ENCODE data around the gene MLC1. TPM values are rescaled to one million over a fixed set of nuclear protein-coding genes. Genes with fewer than 3 reads are reported as not detected.

Gene MLC1
- total and polyA plus RNA-seq, 8 donors: 0.39 to 3.0 (median 2.1) TPM

- TF ChIP-seq CTCF (IDR thresholded peaks at IDR 0.05): no peak
- ATAC-seq: no peak
- Histone ChIP-seq H3K36me3 (no peaks in the 10 kb centered on the region), H3K27ac (no peak overlapping the region), H3K4me1 (peaks cover 5 to 14% of the 10 kb centered on the region in 2 donors), H3K4me3 (no peak overlapping the region), H3K9me3 (no peaks in the 10 kb centered on the region), H3K27me3 (peaks cover 42 to 67% of the 10 kb centered on the region in 2 donors)
- DNase-seq: peak in 1 of 4 donors; percentile 72
- intact Hi-C loops (cut with DNase I): no loop called here
Observed at GRCh38 chr22:50010676-50011446, 74.4 kb downstream of the MLC1 start.

- Histone ChIP-seq H3K27me3 (peaks cover 34 to 59% of the 10 kb centered on the region in 2 donors), H3K9me3 (no peaks in the 10 kb centered on the region), H3K4me1 (peaks cover 5 to 13% of the 10 kb centered on the region in 2 donors), H3K27ac (no peak overlapping the region), H3K36me3 (no peaks in the 10 kb centered on the region), H3K4me3 (no peak overlapping the region)
- DNase-seq: peak in 1 of 4 donors; percentile 80
- TF ChIP-seq CTCF (IDR thresholded peaks at IDR 0.05): no peak
- intact Hi-C loops (cut with DNase I): no loop called here
- ATAC-seq: no peak
Observed at GRCh38 chr22:50009765-50010675, 75.2 kb downstream of the MLC1 start.

Other genes with a start within 250 kb of the MLC1 start
- 10 to 100 TPM; 12.8 to 13.8 TPM for gene ZBED4, start 231.6 kb downstream of the MLC1 start, total RNA-seq
- gene ZBED4, start 231.6 kb downstream of the MLC1 start, polyA plus RNA-seq (ENCODE audit: insufficient read length in 6 of 6): 10 to 100 TPM; 14.5 to 19.8 (median 16.3) TPM
- gene ALG12, start 167.0 kb downstream of the MLC1 start, total RNA-seq: 10 to 100 TPM; 29.4 to 35.2 TPM
- 10 to 100 TPM; 16.4 to 32.6 (median 23.7) TPM for gene ALG12, start 167.0 kb downstream of the MLC1 start, polyA plus RNA-seq (ENCODE audit: insufficient read length in 6 of 6)
- 10 to 100 TPM; 59.7 to 79.7 TPM for gene CRELD2, start 166.8 kb downstream of the MLC1 start, total RNA-seq
- gene CRELD2, start 166.8 kb downstream of the MLC1 start, polyA plus RNA-seq (ENCODE audit: insufficient read length in 6 of 6): 10 to 100 TPM; 28.5 to 43.1 (median 31.7) TPM
- gene PIM3, start 124.7 kb downstream of the MLC1 start, total RNA-seq: 100 to 1,000 TPM in 1 of 2 donors, 10 to 100 TPM in 1; 80.6 to 129 TPM
- 10 to 100 TPM; 21.3 to 40.4 (median 30.0) TPM for gene PIM3, start 124.7 kb downstream of the MLC1 start, polyA plus RNA-seq (ENCODE audit: insufficient read length in 6 of 6)
- gene IL17REL, start 72.7 kb downstream of the MLC1 start, total RNA-seq: not detected
- under 1 TPM in 5 of 6 donors, not detected in 1; 0.06 to 0.17 (median 0.07) TPM for gene IL17REL, start 72.7 kb downstream of the MLC1 start, polyA plus RNA-seq (ENCODE audit: insufficient read length in 6 of 6)
- gene TTLL8, start 27.1 kb downstream of the MLC1 start, total RNA-seq: not detected
- gene TTLL8, start 27.1 kb downstream of the MLC1 start, polyA plus RNA-seq (ENCODE audit: insufficient read length in 6 of 6): not detected
- gene MOV10L1, start 4.6 kb upstream of the MLC1 start, total RNA-seq: 1 to 10 TPM in 1 of 2 donors, under 1 TPM in 1; 0.37 to 1.7 TPM
- 1 to 10 TPM; 1.7 to 4.7 (median 2.7) TPM for gene MOV10L1, start 4.6 kb upstream of the MLC1 start, polyA plus RNA-seq (ENCODE audit: insufficient read length in 6 of 6)
- 1 to 10 TPM; 2.1 to 4.6 TPM for gene PANX2, start 85.3 kb upstream of the MLC1 start, total RNA-seq
- under 1 TPM; 0.51 to 0.84 (median 0.61) TPM for gene PANX2, start 85.3 kb upstream of the MLC1 start, polyA plus RNA-seq (ENCODE audit: insufficient read length in 6 of 6)
- gene TRABD, start 100.5 kb upstream of the MLC1 start, total RNA-seq: 10 to 100 TPM; 37.5 to 54.2 TPM
- 10 to 100 TPM; 16.0 to 29.1 (median 22.1) TPM for gene TRABD, start 100.5 kb upstream of the MLC1 start, polyA plus RNA-seq (ENCODE audit: insufficient read length in 6 of 6)
- gene SELENOO, start 115.6 kb upstream of the MLC1 start, total RNA-seq: 10 to 100 TPM; 19.5 to 22.0 TPM
- gene SELENOO, start 115.6 kb upstream of the MLC1 start, polyA plus RNA-seq (ENCODE audit: insufficient read length in 6 of 6): 10 to 100 TPM; 18.5 to 28.9 (median 21.8) TPM
- 10 to 100 TPM; 40.8 to 41.3 TPM for gene TUBGCP6, start 159.6 kb upstream of the MLC1 start, total RNA-seq
- gene TUBGCP6, start 159.6 kb upstream of the MLC1 start, polyA plus RNA-seq (ENCODE audit: insufficient read length in 6 of 6): 10 to 100 TPM; 37.2 to 50.1 (median 44.5) TPM
- gene HDAC10, start 165.8 kb upstream of the MLC1 start, total RNA-seq: 10 to 100 TPM; 39.1 to 42.2 TPM
- 10 to 100 TPM; 23.9 to 39.6 (median 34.0) TPM for gene HDAC10, start 165.8 kb upstream of the MLC1 start, polyA plus RNA-seq (ENCODE audit: insufficient read length in 6 of 6)
- 10 to 100 TPM; 11.6 to 14.6 TPM for gene MAPK12, start 176.3 kb upstream of the MLC1 start, total RNA-seq
- gene MAPK12, start 176.3 kb upstream of the MLC1 start, polyA plus RNA-seq (ENCODE audit: insufficient read length in 6 of 6): 10 to 100 TPM; 14.2 to 31.4 (median 23.2) TPM
- 10 to 100 TPM; 10.3 to 15.1 TPM for gene MAPK11, start 185.0 kb upstream of the MLC1 start, total RNA-seq
- 10 to 100 TPM; 12.9 to 21.5 (median 14.7) TPM for gene MAPK11, start 185.0 kb upstream of the MLC1 start, polyA plus RNA-seq (ENCODE audit: insufficient read length in 6 of 6)
- 100 to 1,000 TPM; 237 to 391 TPM for gene PLXNB2, start 222.2 kb upstream of the MLC1 start, total RNA-seq
- gene PLXNB2, start 222.2 kb upstream of the MLC1 start, polyA plus RNA-seq (ENCODE audit: insufficient read length in 6 of 6): 100 to 1,000 TPM; 116 to 149 (median 137) TPM
- gene DENND6B, start 241.6 kb upstream of the MLC1 start, total RNA-seq: 1 to 10 TPM; 7.3 to 8.2 TPM
- gene DENND6B, start 241.6 kb upstream of the MLC1 start, polyA plus RNA-seq (ENCODE audit: insufficient read length in 6 of 6): 10 to 100 TPM in 5 of 6 donors, 1 to 10 TPM in 1; 9.0 to 18.8 (median 14.0) TPM

All from left lung (tissue), 10 donors.